ENCODE measurements around the gene RSPRY1. TPM values are rescaled to one million over a fixed set of nuclear protein-coding genes. Genes with fewer than 3 reads are reported as not detected.

The RSPRY1 gene
- total and polyA plus RNA-seq, 12 donors, result 7.7 to 43.5 (median 25.5) TPM

DNA sequence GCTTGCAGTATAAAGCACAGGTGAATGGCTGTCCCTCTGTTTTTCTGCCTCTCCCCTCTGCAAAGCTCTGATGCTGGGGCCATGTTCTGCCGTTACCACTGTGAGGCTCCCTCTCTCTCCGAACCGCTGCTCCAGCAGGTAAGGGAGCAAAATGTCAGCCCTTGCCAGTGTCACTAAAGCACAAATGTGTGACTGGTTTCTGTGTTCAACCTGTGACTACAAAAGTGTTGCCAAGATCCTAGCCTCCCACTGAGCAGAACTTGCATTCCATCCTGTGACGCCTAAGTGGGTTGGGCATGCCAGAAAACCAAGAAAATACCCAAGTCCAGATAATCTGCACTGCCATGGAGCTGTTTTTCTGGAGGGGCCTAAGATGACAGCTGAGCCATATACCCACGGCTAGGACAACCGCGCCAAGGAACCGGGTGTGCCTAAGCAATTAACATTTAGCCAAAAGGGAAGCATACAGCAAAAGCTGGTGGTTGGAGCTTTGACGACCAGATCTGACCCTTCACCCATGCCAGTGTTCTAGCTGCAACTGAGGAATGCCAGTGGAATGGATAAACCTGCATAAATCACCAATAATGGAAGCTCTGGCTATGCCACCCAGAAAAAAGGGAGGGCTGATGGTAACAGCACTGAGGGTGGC is 35.3 kb upstream of the RSPRY1 start:
- no peak for DNase-seq
- 84 to 94% (median 90%) methylated on average over 8 to 9 of the region's 9 CpGs for WGBS, 4 donors
- H3K36me3 ChIP-seq (replicated peaks in 1 of 2), result peaks cover 0 to 28% of the 10 kb centered on the region in 2 donors
- peaks cover 0 to 20% of the 10 kb centered on the region in 2 donors for H3K4me1 ChIP-seq (replicated peaks in 1 of 2)
- intact Hi-C loops (cut with DNase I), result no loop called here
- no peak overlapping the region for H3K27ac ChIP-seq
- no peak overlapping the region for H3K4me3 ChIP-seq
- no peaks in the 10 kb centered on the region for H3K27me3 ChIP-seq
- H3K9me3 ChIP-seq (replicated peaks in 1 of 3), result no peaks in the 10 kb centered on the region
- TF ChIP-seq CTCF (IDR thresholded peaks at IDR 0.05) (no peak), POLR2A (IDR thresholded peaks at IDR 0.05) (no peak)

GRCh38 chr16:57151369-57151768 is 34.8 kb upstream of the RSPRY1 start:
- intact Hi-C loops (cut with DNase I), result no loop called here
- 63 to 80% (median 70%) methylated on average over 2 of the region's 2 CpGs for WGBS, 4 donors
- H3K4me3 ChIP-seq, result no peak overlapping the region
- no peaks in the 10 kb centered on the region for H3K27me3 ChIP-seq
- H3K9me3 ChIP-seq (replicated peaks in 1 of 3), result no peaks in the 10 kb centered on the region
- peaks cover 0 to 29% of the 10 kb centered on the region in 2 donors for H3K36me3 ChIP-seq (replicated peaks in 1 of 2)
- H3K27ac ChIP-seq, result no peak overlapping the region
- TF ChIP-seq CTCF (IDR thresholded peaks at IDR 0.05), result no peak
- peaks cover 0 to 20% of the 10 kb centered on the region in 2 donors for H3K4me1 ChIP-seq (replicated peaks in 1 of 2)
- DNase-seq, result no peak

- no peak for TF ChIP-seq CTCF (IDR thresholded peaks at IDR 0.05)
- TF ChIP-seq POLR2A (IDR thresholded peaks at IDR 0.05), result no peak
- Histone ChIP-seq H3K27ac (no peak overlapping the region), H3K36me3 (replicated peaks in 1 of 2) (peaks cover 0 to 29% of the 10 kb centered on the region in 2 donors), H3K4me1 (replicated peaks in 1 of 2) (peaks cover 0 to 10% of the 10 kb centered on the region in 2 donors), H3K27me3 (no peaks in the 10 kb centered on the region), H3K4me3 (no peak overlapping the region), H3K9me3 (replicated peaks in 1 of 3) (no peaks in the 10 kb centered on the region)
- 76 to 85% (median 79%) methylated on average over 4 of the region's 4 CpGs for WGBS, 4 donors
- intact Hi-C loops (cut with DNase I), result no loop called here
- no peak for DNase-seq
Observed at GRCh38 chr16:57152096-57153093, 33.7 kb upstream of the RSPRY1 start.

GRCh38 chr16:57153841-57154240 is 32.3 kb upstream of the RSPRY1 start:
- WGBS, 4 donors, result 91 to 94% (median 92%) methylated on average over 6 of the region's 6 CpGs
- H3K36me3 ChIP-seq (replicated peaks in 1 of 2), result peaks cover 0 to 37% of the 10 kb centered on the region in 2 donors
- H3K9me3 ChIP-seq (replicated peaks in 1 of 3), result no peaks in the 10 kb centered on the region
- TF ChIP-seq POLR2A (IDR thresholded peaks at IDR 0.05), result no peak
- no peak for TF ChIP-seq CTCF (IDR thresholded peaks at IDR 0.05)
- H3K4me1 ChIP-seq (replicated peaks in 1 of 2), result no peaks in the 10 kb centered on the region
- H3K27me3 ChIP-seq, result no peaks in the 10 kb centered on the region
- intact Hi-C loops (cut with DNase I), result no loop called here
- DNase-seq, result no peak
- H3K27ac ChIP-seq, result no peak overlapping the region
- no peak overlapping the region for H3K4me3 ChIP-seq

Measured in adrenal gland (tissue), 12 donors.